Panc1 (cell line): ENCODE data around the gene AKR1B1. TPM values are rescaled to one million over a fixed set of nuclear protein-coding genes. Genes with fewer than 3 reads are reported as not detected.

Experiments used
- ATAC-seq: fragments of 200-7000 bp; cut with Tn5 transposase; 2 replicates; pipeline ENCODE4 v1.9.1; 2020; ENCODE audit warnings: mild to moderate bottlenecking, moderate library complexity
- BruUV-seq: library from RNA; stranded (reverse); fragments of 400-500 nt; replicated peaks from 2 replicates; lab custom pipeline; 2021; lab: Mats Ljungman, UMichigan
- CTCF ChIA-PET: fragments of 300-600 bp; sonication (Branson Sonifier 250); formaldehyde crosslinking; loops from one replicate; lab custom pipeline; 2022; ENCODE audit warnings: antibody characterized with exemption; lab: Charles Lee
- POLR2A ChIA-PET: fragments of 300-600 bp; sonication (Branson Sonifier 250); formaldehyde crosslinking; loops from one replicate; lab custom pipeline; 2022; ENCODE audit warnings: antibody characterized with exemption; lab: Charles Lee
- DNase-seq: peaks from one replicate; pipeline ENCODE4 v3.0.0-alpha.2; 2010; ENCODE audit warnings: low read depth, low spot score
- H3K27ac ChIP-seq: 2 replicates; pipeline ENCODE4 v1.5.1; 2011; ENCODE audit warnings: mild to moderate bottlenecking, low read length, inconsistent platforms
- H3K27me3 ChIP-seq: fragments of 200-500 bp; sonication (Bioruptor generic); 2 replicates; pipeline ENCODE4 v1.6.0; 2014; ENCODE audit warnings: low read length, inconsistent platforms; ENCODE audit not compliant: control insufficient read depth, insufficient read depth
- H3K36me3 ChIP-seq: fragments of 200-500 bp; sonication (Bioruptor generic); 2 replicates; pipeline ENCODE4 v1.5.1; 2014; ENCODE audit warnings: inconsistent platforms, mild to moderate bottlenecking, low read length, moderate library complexity; ENCODE audit not compliant: control insufficient read depth, insufficient read depth
- H3K4me1 ChIP-seq: 2 replicates; pipeline ENCODE4 v1.5.1; 2011; ENCODE audit warnings: inconsistent platforms, mild to moderate bottlenecking, low read length, moderate library complexity; ENCODE audit not compliant: control insufficient read depth, insufficient read depth
- H3K4me3 ChIP-seq, 2 experiments: 2 replicates each; pipeline ENCODE4 v1.5.1; 2011 to 2012; ENCODE audit warnings: low read depth in 2 of 2, low read length in 2 of 2, mild to moderate bottlenecking in 2 of 2, inconsistent platforms in 1 of 2, moderate library complexity in 1 of 2
- H3K9me3 ChIP-seq: fragments of 200-500 bp; sonication (Bioruptor generic); 2 replicates; pipeline ENCODE4 v1.5.1; 2014; ENCODE audit warnings: low read depth, mild to moderate bottlenecking, inconsistent platforms, low read length, moderate library complexity; ENCODE audit not compliant: control insufficient read depth, insufficient read depth
- POLR2AphosphoS5 ChIP-seq: IDR thresholded peaks from 2 replicates; pipeline ENCODE4 v1.6.1; 2012; ENCODE audit warnings: mild to moderate bottlenecking, low read depth, low read length, moderate library complexity
- SIN3A ChIP-seq: IDR thresholded peaks from 2 replicates; pipeline ENCODE4 v1.6.1; 2012; ENCODE audit warnings: low read depth, mild to moderate bottlenecking, low read length, moderate library complexity, borderline replicate concordance; ENCODE audit not compliant: insufficient read depth
- TCF7L2 ChIP-seq: IDR thresholded peaks from 2 replicates; pipeline ENCODE4 v1.6.1; 2011; ENCODE audit warnings: mild to moderate bottlenecking, low read depth, low read length, inconsistent platforms
- in situ Hi-C: cut with HindIII; loops from 2 replicates; pipeline ENCODE4 v1.10.0; 2016; ENCODE audit warnings: low sequenced_read_pairs, low pct_unique_long_range_greater_than_20kb
- intact Hi-C: fragments of 100-400 bp; cut with micrococcal nuclease; formaldehyde crosslinking; loops from one replicate; pipeline ENCODE4 v1.10.0; 2022; ENCODE audit not compliant: unreplicated experiment
- total RNA-seq: library from RNA; stranded (reverse); gene quantifications from one replicate; pipeline ENCODE4 v1.2.1, GENCODE V29; 2021; ENCODE audit not compliant: unreplicated experiment
- TF ChIP-seq, protein P1 (sequence below): fragments of 450-650 bp; IDR thresholded peaks from 2 replicates; pipeline ENCODE4 v1.5.1; 2017; ENCODE audit warnings: mild to moderate bottlenecking
- TF ChIP-seq, protein P2 (sequence below), 2 experiments: IDR thresholded peaks; 2 replicates each; pipeline ENCODE4 v1.6.1; 2011 to 2012; ENCODE audit warnings: low read depth in 2 of 2, control low read depth in 1 of 2, low read length in 1 of 2, mild to moderate bottlenecking in 1 of 2, moderate library complexity in 1 of 2; ENCODE audit not compliant: insufficient read depth in 1 of 2

Gene AKR1B1
- total RNA-seq, 1 experiment from 2014 or later: 83.2 TPM

DNA sequence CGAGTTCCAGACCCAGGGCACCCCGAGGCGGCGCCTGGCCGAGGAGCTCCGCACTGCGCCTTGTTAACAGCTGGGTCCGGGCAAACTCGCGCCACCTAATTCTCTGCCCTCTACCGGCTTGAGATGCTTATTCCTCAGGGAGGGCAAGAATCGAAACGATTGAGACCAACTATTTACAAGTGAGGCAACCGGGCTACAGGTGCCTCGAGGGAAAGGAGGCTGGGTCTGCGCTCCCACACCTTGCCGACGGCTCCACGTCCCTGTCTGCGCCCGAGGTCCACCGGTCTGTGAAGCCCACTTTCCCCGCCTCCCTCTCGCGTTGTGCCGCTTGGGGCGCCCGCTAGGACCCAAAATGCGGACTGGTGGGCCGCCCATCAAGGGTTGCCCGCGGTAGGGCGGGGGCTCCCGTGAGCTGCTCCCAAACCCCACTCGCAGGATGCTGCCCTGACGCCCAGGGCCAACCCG is 527 bp downstream of the AKR1B1 start:
- intact Hi-C loops (no loop called here), in situ Hi-C loops (no loop called here)
- ATAC-seq (peak; percentile 76), DNase-seq (no peak)
- TF ChIP-seq, protein P1, sequence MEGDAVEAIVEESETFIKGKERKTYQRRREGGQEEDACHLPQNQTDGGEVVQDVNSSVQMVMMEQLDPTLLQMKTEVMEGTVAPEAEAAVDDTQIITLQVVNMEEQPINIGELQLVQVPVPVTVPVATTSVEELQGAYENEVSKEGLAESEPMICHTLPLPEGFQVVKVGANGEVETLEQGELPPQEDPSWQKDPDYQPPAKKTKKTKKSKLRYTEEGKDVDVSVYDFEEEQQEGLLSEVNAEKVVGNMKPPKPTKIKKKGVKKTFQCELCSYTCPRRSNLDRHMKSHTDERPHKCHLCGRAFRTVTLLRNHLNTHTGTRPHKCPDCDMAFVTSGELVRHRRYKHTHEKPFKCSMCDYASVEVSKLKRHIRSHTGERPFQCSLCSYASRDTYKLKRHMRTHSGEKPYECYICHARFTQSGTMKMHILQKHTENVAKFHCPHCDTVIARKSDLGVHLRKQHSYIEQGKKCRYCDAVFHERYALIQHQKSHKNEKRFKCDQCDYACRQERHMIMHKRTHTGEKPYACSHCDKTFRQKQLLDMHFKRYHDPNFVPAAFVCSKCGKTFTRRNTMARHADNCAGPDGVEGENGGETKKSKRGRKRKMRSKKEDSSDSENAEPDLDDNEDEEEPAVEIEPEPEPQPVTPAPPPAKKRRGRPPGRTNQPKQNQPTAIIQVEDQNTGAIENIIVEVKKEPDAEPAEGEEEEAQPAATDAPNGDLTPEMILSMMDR: peak; percentile 36; the same call in 1 of the 2 replicates
- TF ChIP-seq SIN3A: no peak
- no peak for TF ChIP-seq POLR2AphosphoS5
- TF ChIP-seq, protein P2, sequence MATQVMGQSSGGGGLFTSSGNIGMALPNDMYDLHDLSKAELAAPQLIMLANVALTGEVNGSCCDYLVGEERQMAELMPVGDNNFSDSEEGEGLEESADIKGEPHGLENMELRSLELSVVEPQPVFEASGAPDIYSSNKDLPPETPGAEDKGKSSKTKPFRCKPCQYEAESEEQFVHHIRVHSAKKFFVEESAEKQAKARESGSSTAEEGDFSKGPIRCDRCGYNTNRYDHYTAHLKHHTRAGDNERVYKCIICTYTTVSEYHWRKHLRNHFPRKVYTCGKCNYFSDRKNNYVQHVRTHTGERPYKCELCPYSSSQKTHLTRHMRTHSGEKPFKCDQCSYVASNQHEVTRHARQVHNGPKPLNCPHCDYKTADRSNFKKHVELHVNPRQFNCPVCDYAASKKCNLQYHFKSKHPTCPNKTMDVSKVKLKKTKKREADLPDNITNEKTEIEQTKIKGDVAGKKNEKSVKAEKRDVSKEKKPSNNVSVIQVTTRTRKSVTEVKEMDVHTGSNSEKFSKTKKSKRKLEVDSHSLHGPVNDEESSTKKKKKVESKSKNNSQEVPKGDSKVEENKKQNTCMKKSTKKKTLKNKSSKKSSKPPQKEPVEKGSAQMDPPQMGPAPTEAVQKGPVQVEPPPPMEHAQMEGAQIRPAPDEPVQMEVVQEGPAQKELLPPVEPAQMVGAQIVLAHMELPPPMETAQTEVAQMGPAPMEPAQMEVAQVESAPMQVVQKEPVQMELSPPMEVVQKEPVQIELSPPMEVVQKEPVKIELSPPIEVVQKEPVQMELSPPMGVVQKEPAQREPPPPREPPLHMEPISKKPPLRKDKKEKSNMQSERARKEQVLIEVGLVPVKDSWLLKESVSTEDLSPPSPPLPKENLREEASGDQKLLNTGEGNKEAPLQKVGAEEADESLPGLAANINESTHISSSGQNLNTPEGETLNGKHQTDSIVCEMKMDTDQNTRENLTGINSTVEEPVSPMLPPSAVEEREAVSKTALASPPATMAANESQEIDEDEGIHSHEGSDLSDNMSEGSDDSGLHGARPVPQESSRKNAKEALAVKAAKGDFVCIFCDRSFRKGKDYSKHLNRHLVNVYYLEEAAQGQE (IDR thresholded peaks at IDR 0.05; ENCODE audit: insufficient read depth in 1 of 2, low read depth in 2 of 2, low read length in 1 of 2): no peak
- ChIA-PET POLR2A (no interaction called here), CTCF (interaction anchor here (0.6 to 1.5 kb wide), 2 partner anchors 23 to 26 kb away, joined by 3 to 6 read pairs; no protein-coding TSS in a partner anchor)
- H3K27me3 ChIP-seq: no peaks in the 10 kb centered on the region
- peak overlapping the region; percentile 49 for H3K27ac ChIP-seq
- peak overlapping the region; percentile 74 to 80 for H3K4me3 ChIP-seq
- no TSS peak for BruUV-seq
- H3K36me3 ChIP-seq: no peaks in the 10 kb centered on the region
- peaks cover 6% of the 10 kb centered on the region; the same call in 1 of the 2 replicates for H3K4me1 ChIP-seq
- no peaks in the 10 kb centered on the region for H3K9me3 ChIP-seq

DNA sequence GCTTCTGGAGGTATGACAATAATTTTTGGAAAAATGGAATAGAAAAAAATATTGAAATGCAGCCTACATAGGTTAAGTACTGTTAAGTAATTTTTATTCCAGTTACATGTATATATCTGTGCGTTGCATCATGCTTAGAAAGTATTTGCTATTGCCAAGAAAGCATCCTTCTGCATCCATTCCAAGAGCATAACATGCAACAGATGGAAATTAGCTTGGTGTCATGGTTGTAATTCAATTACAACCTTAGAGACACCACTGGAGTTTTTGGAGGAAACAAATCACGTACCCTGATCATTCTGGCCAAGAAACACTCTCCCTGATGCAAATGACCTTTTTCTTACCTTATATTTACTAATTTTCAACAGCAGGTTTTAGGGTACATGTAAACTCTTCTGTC is 1.7 kb downstream of the AKR1B1 start:
- DNase-seq: no peak
- CTCF ChIA-PET: interaction anchor here (1.5 kb wide), 1 partner anchor 25 kb away, joined by 6 read pairs; no protein-coding TSS in a partner anchor
- POLR2A ChIA-PET: interaction anchor here (0.6 kb wide), 1 partner anchor 35 kb away, joined by 7 read pairs; no protein-coding TSS in a partner anchor

More for the DNA sequence above, 1.7 kb downstream of the AKR1B1 start:
- H3K36me3 ChIP-seq: no peaks in the 10 kb centered on the region
- TSS peak; percentile 78 for BruUV-seq
- in situ Hi-C loops (no loop called here), intact Hi-C loops (no loop called here)
- H3K4me1 ChIP-seq: peaks cover 6% of the 10 kb centered on the region; the same call in 1 of the 2 replicates
- H3K27ac ChIP-seq: no peak overlapping the region
- no peaks in the 10 kb centered on the region for H3K27me3 ChIP-seq
- no peak for ATAC-seq
- no peaks in the 10 kb centered on the region for H3K9me3 ChIP-seq
- TF ChIP-seq SIN3A: no peak
- TF ChIP-seq POLR2AphosphoS5: no peak
- TF ChIP-seq, protein P2 (IDR thresholded peaks at IDR 0.05; ENCODE audit: insufficient read depth in 1 of 2, low read depth in 2 of 2, low read length in 1 of 2): no peak
- no peak for TF ChIP-seq TCF7L2
- TF ChIP-seq, protein P1: no peak
- H3K4me3 ChIP-seq: no peak overlapping the region
